ENCODE measurements around the gene ACTG1. TPM values are rescaled to one million over a fixed set of nuclear protein-coding genes. Genes with fewer than 3 reads are reported as not detected.
A peak's percentile ranks its signal among the peaks of the same experiment; 100 is the strongest.

The ACTG1 gene
- total and polyA plus RNA-seq, 2 of the 13 experiments (the other 11 are each of a cell fraction or from before 2014, with no cell fraction given): 973 to 1,138 TPM

- no peak for TF ChIP-seq HBP1 (CRISPR knock-in tag; IDR thresholded peaks at IDR 0.05; ENCODE audit: low read depth)
- TF ChIP-seq NFYB (CRISPR knock-in tag; IDR thresholded peaks at IDR 0.05): no peak
- TF ChIP-seq REL (CRISPR knock-in tag; conservative IDR thresholded peaks at IDR 0.05): 0 out of 2 replicates have a peak, but pooled peaks have one; percentile 6
- TF ChIP-seq ZNF501 (CRISPR knock-in tag; IDR thresholded peaks at IDR 0.05): peak; percentile 32; the same call in 1 of the 2 replicates
- TF ChIP-seq FLYWCH1 (CRISPR knock-in tag; IDR thresholded peaks at IDR 0.05): no peak
- no peak for TF ChIP-seq USF2 (IDR thresholded peaks at IDR 0.05; ENCODE audit: low read depth, low read length)
- TF ChIP-seq USF2 (CRISPR knock-in tag; IDR thresholded peaks at IDR 0.05; ENCODE audit: borderline replicate concordance): no peak
- TF ChIP-seq ZNF639 (CRISPR knock-in tag; conservative IDR thresholded peaks at IDR 0.05): no peak
- no peak; the same call in 1 of the 2 replicates for TF ChIP-seq ZNF451 (CRISPR knock-in tag; IDR thresholded peaks at IDR 0.05)
- no peak for TF ChIP-seq CERS6 (CRISPR knock-in tag; IDR thresholded peaks at IDR 0.05)
- TF ChIP-seq ZNF563 (CRISPR knock-in tag; IDR thresholded peaks at IDR 0.05): no peak
- TF ChIP-seq TFAP4 (IDR thresholded peaks at IDR 0.05; ENCODE audit: borderline replicate concordance, low read depth): no peak
- no peak for TF ChIP-seq CTCF (CRISPR knock-in tag; IDR thresholded peaks at IDR 0.05)
- no peak; the same call in 1 of the 2 replicates for TF ChIP-seq POGK (CRISPR knock-in tag; conservative IDR thresholded peaks at IDR 0.05)
- no peak for TF ChIP-seq ZNF382 (CRISPR knock-in tag; IDR thresholded peaks at IDR 0.05; ENCODE audit: borderline replicate concordance)
- no peak for TF ChIP-seq LCORL (IDR thresholded peaks at IDR 0.05)
- TF ChIP-seq LCORL (CRISPR knock-in tag; IDR thresholded peaks at IDR 0.05): peak; percentile 55
Observed at GRCh38 chr17:81511804-81512561, 616 bp downstream of the ACTG1 start (continued).
